OCI-LY7 (cell line): ENCODE measurements around the gene LRIG1.
A peak's percentile ranks its signal among the peaks of the same experiment; 100 is the strongest.

Experiments used
- CTCF ChIP-seq: fragments of 200-600 bp; sonication (generic); conservative IDR thresholded peaks from 2 replicates; pipeline ENCODE4 v1.5.1; 2014; ENCODE audit warnings: mild to moderate bottlenecking, antibody characterized with exemption, low read length, moderate library complexity, mixed read lengths
- EZH2phosphoT487 ChIP-seq: fragments of 200-600 bp; sonication (generic); IDR thresholded peaks from 2 replicates; pipeline ENCODE4 v1.6.1; 2018; ENCODE audit warnings: low read depth, borderline replicate concordance, mild to moderate bottlenecking, mixed run types, antibody characterized with exemption, low read length, moderate library complexity, mixed read lengths

DNA sequence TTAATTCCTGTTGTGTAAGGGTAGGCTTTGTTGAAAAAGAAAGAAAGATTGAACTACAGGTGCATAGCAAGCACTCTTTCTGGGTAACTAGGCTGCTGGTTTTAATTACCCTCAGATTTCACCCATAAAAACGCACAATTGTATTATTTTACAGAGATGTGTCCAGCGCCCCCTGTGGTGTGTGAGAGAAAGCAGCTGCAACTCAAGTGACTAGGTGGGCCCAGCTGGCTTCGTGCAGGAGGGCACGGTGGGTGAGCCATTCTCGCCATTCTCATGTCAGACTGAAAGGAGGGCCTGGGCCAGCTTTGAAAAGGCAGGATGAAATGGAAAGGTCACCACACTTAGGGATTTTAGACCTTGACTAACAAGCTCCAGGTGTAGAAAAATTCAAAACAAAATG, 122.6 kb downstream of the LRIG1 start:
- peak; percentile 86 for TF ChIP-seq CTCF
- no peak for TF ChIP-seq EZH2phosphoT487
